HG03196 (cell line): ENCODE data around the gene KLF13.

Experiments
- ATAC-seq: cut with Tn5 transposase; IDR thresholded peaks from one replicate; pipeline ENCODE4 v1.9.1; 2021; ENCODE audit not compliant: unreplicated experiment

The KLF13 gene

GRCh38 chr15:31377030-31377429 is 50.4 kb downstream of the KLF13 start:
- ATAC-seq = no peak

GRCh38 chr15:31378363-31378903 is 51.8 kb downstream of the KLF13 start:
- no peak for ATAC-seq

- ATAC-seq = no peak
Observed at GRCh38 chr15:31379042-31379441, 52.4 kb downstream of the KLF13 start.

GRCh38 chr15:31379577-31379976 is 52.9 kb downstream of the KLF13 start:
- ATAC-seq = no peak

- ATAC-seq = no peak
Observed at GRCh38 chr15:31381801-31382712, 55.4 kb downstream of the KLF13 start.

GRCh38 chr15:31382713-31383045 is 56.0 kb downstream of the KLF13 start:
- no peak for ATAC-seq

GRCh38 chr15:31383139-31383538 is 56.5 kb downstream of the KLF13 start:
- ATAC-seq = no peak

GRCh38 chr15:31384568-31384967 is 57.9 kb downstream of the KLF13 start:
- ATAC-seq = no peak

- no peak for ATAC-seq
Observed at GRCh38 chr15:31385736-31386135, 59.1 kb downstream of the KLF13 start.

- no peak for ATAC-seq
Observed at GRCh38 chr15:31387092-31387478, 60.5 kb downstream of the KLF13 start.

- no peak for ATAC-seq
Observed at GRCh38 chr15:31387479-31388118, 61.0 kb downstream of the KLF13 start.

GRCh38 chr15:31389576-31389975 is 62.9 kb downstream of the KLF13 start:
- ATAC-seq = no peak

- ATAC-seq = no peak
Observed at GRCh38 chr15:31390029-31390428, 63.4 kb downstream of the KLF13 start.

- ATAC-seq = no peak
Observed at GRCh38 chr15:31390777-31391486, 64.3 kb downstream of the KLF13 start.

- peak; percentile 82 for ATAC-seq
Observed at GRCh38 chr15:31391687-31392671, 65.3 kb downstream of the KLF13 start.

- peak; percentile 52 for ATAC-seq
Observed at GRCh38 chr15:31392761-31393401, 66.2 kb downstream of the KLF13 start.

- ATAC-seq = no peak
Observed at GRCh38 chr15:31393444-31394091, 66.9 kb downstream of the KLF13 start.

GRCh38 chr15:31396881-31397560 is 70.4 kb downstream of the KLF13 start:
- no peak for ATAC-seq
